Endothelial cell of umbilical vein (primary cell): ENCODE data around the gene PPP1R9A. TPM values are rescaled to one million over a fixed set of nuclear protein-coding genes. Genes with fewer than 3 reads are reported as not detected.

Experiments used
- BruUV-seq: library from RNA; stranded (reverse); fragments of 400-500 nt; replicated peaks from 2 replicates; lab custom pipeline; 2021; lab: Mats Ljungman, UMichigan
- CTCF ChIA-PET: fragments of 300-600, 350-600 bp; sonication (Branson Sonifier 250); formaldehyde crosslinking; loops from one replicate; lab custom pipeline; 2021; ENCODE audit warnings: antibody characterized with exemption, inconsistent platforms; lab: Charles Lee
- POLR2A ChIA-PET: fragments of 300-600, 350-600 bp; sonication (Branson Sonifier 250); formaldehyde crosslinking; loops from one replicate; lab custom pipeline; 2021; ENCODE audit warnings: antibody characterized with exemption, inconsistent platforms; lab: Charles Lee
- DNase-seq: peaks from one replicate; pipeline ENCODE4 v3.0.0-alpha.2; 2011; ENCODE audit warnings: low read depth, low spot score
- FAIRE-seq: peaks from 2 replicates; lab custom pipeline; 2011; peaks lifted over from hg19 to GRCh38; lab: Jason Lieb, UNC
- H2AFZ ChIP-seq: 2 replicates; pipeline ENCODE4 v1.6.0; 2012; ENCODE audit warnings: low read depth, low read length, control low read depth, inconsistent platforms
- H3K27ac ChIP-seq: 2 replicates; pipeline ENCODE4 v1.5.1; 2011; ENCODE audit warnings: low read depth, mild to moderate bottlenecking, control low read depth, low read length, moderate library complexity; ENCODE audit not compliant: insufficient read depth
- H3K27me3 ChIP-seq, 2 experiments: 2 replicates each; pipeline versions ENCODE4 v1.6.0 to v1.6.1; 2011; ENCODE audit warnings: low read length in 2 of 2, mixed read lengths in 1 of 2; ENCODE audit not compliant: control insufficient read depth in 2 of 2, insufficient read depth in 2 of 2
- H3K36me3 ChIP-seq, 2 experiments: 2 replicates in 1 of 2; 3 replicates in 1 of 2; pipeline ENCODE4 v1.5.1; 2011; ENCODE audit warnings: low read length in 2 of 2, mild to moderate bottlenecking in 1 of 2, moderate library complexity in 1 of 2; ENCODE audit not compliant: control insufficient read depth in 2 of 2, insufficient read depth in 2 of 2; ENCODE audit errors: extremely low read depth in 1 of 2
- H3K4me1 ChIP-seq: 3 replicates; pipeline ENCODE4 v1.5.1; 2011; ENCODE audit warnings: mild to moderate bottlenecking, low read length; ENCODE audit not compliant: control insufficient read depth, insufficient read depth; ENCODE audit errors: extremely low read depth
- H3K4me2 ChIP-seq: 2 replicates; pipeline ENCODE4 v1.6.1; 2011; ENCODE audit warnings: low read length, control low read depth, mixed read lengths; ENCODE audit not compliant: insufficient read depth
- H3K4me3 ChIP-seq, 3 experiments: fragments of 200-600 bp in 1 of 3; sonication (generic), shearing (Covaris generic) in 1 of 3; replicated peaks in 1 of 3; 2 replicates each; pipeline ENCODE4 v1.5.1; 2011 to 2016; ENCODE audit warnings: control low read depth in 3 of 3, low read length in 3 of 3, mild to moderate bottlenecking in 2 of 3, inconsistent platforms in 1 of 3, low read depth in 1 of 3, moderate library complexity in 1 of 3; ENCODE audit not compliant: insufficient read depth in 1 of 3
- H3K79me2 ChIP-seq: 2 replicates; pipeline ENCODE4 v1.6.0; 2012; ENCODE audit warnings: low read length, inconsistent platforms; ENCODE audit not compliant: control insufficient read depth, insufficient read depth
- H3K9ac ChIP-seq: replicated peaks from 2 replicates; pipeline ENCODE3; 2011; ENCODE audit warnings: low read length, control low read depth; ENCODE audit not compliant: insufficient read depth; ENCODE audit errors: extremely low read depth
- H3K9me1 ChIP-seq: replicated peaks from 3 replicates; pipeline ENCODE4 v1.6.0; 2011; ENCODE audit warnings: mild to moderate bottlenecking, low read length; ENCODE audit not compliant: control insufficient read depth, insufficient read depth; ENCODE audit errors: extremely low read depth
- H3K9me3 ChIP-seq: replicated peaks from 2 replicates; pipeline ENCODE4 v1.5.1; 2012; ENCODE audit warnings: low read length, inconsistent platforms; ENCODE audit not compliant: control insufficient read depth, insufficient read depth
- H4K20me1 ChIP-seq: replicated peaks from 2 replicates; pipeline ENCODE3; 2011; ENCODE audit warnings: mild to moderate bottlenecking, low read length; ENCODE audit not compliant: control insufficient read depth, insufficient read depth; ENCODE audit errors: extremely low read depth
- EZH2 ChIP-seq: IDR thresholded peaks from 2 replicates; pipeline ENCODE4 v1.6.1; 2012; ENCODE audit warnings: borderline replicate concordance, low read depth, mild to moderate bottlenecking, moderate library complexity, low read length, inconsistent platforms; ENCODE audit not compliant: severe bottlenecking
- JUN ChIP-seq: IDR thresholded peaks from 2 replicates; pipeline ENCODE4 v1.6.1; 2011; ENCODE audit warnings: borderline replicate concordance, low read depth; ENCODE audit not compliant: insufficient read length, insufficient read depth
- MYC ChIP-seq: IDR thresholded peaks from one replicate; pipeline ENCODE4 v1.6.1; 2011; ENCODE audit warnings: mild to moderate bottlenecking, low read depth, low read length
- POLR2AphosphoS5 ChIP-seq: IDR thresholded peaks from 2 replicates; pipeline ENCODE4 v1.6.1; 2012; ENCODE audit warnings: low read depth, mild to moderate bottlenecking, control low read depth, low read length, moderate library complexity; ENCODE audit not compliant: insufficient read depth
- dilution Hi-C: fragments of 300-500 bp; cut with MboI; formaldehyde crosslinking; loops from one replicate; pipeline ENCODE4 v1.15.0; 2019; ENCODE audit warnings: low sequenced_read_pairs; ENCODE audit not compliant: extremely low pct_ligation_motif_present
- intact Hi-C: fragments of 100-400 bp; cut with micrococcal nuclease; formaldehyde crosslinking; loops from one replicate; pipeline ENCODE4 v1.10.0; 2022
- polyA plus RNA-seq, 4 experiments: library from polyadenylated mRNA; depleted of rRNA in 3 of 4; stranded (reverse) in 3 of 4; unstranded in 1 of 4; fragments of >200 nt; gene quantifications; 2 replicates each; pipeline versions ENCODE4 v1.2.1 to v1.2.3, GENCODE V29; 2011 to 2012; ENCODE audit warnings: missing spikeins in 1 of 4
- total RNA-seq: library from RNA; stranded (reverse); gene quantifications from 2 replicates; pipeline ENCODE4 v1.2.3, GENCODE V29; 2021
- TF ChIP-seq, protein P1 (sequence below): IDR thresholded peaks from 2 replicates; pipeline ENCODE4 v1.6.1; 2011; ENCODE audit not compliant: insufficient read depth, insufficient read length
- TF ChIP-seq, protein P2 (sequence below), 2 donors: IDR thresholded peaks; 1 replicate in 1 of 2; 2 replicates in 1 of 2; pipeline ENCODE4 v1.5.1; 2011; ENCODE audit warnings: low read length in 2 of 2, mild to moderate bottlenecking in 2 of 2, moderate library complexity in 2 of 2, control low read depth in 1 of 2, inconsistent platforms in 1 of 2, low read depth in 1 of 2; ENCODE audit not compliant: insufficient read depth in 1 of 2; ENCODE audit errors: extremely low read depth in 1 of 2

PPP1R9A gene
- total and polyA plus RNA-seq, 2 donors (not counting 3 experiments of a cell fraction or from before 2014, with no cell fraction given) = 0.50 to 3.0 TPM

DNA sequence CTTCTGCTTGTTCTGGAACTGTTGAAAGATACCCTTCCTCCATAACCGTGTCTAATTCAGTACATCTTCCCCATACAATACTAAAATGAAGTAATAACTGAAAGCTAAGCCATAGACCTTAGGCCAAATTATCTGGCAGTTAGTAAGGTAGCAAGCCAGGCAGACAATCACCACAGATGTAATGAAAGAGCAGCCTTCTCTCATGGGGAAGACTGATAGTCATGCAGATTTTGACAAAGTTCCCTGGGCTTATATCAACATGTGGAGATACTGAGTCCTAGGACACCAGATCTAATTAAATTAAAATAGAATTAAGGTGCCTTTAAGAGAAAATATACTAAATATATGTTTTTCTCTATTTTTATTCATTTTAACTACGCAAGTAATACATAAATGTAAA, 355.5 kb downstream of the PPP1R9A start:
- no peak overlapping the region for H3K4me2 ChIP-seq
- H3K4me3 ChIP-seq = no peak overlapping the region
- intact Hi-C loops (no loop called here), dilution Hi-C loops (no loop called here)
- no peaks in the 10 kb centered on the region for H4K20me1 ChIP-seq
- no peaks in the 10 kb centered on the region for H3K9me1 ChIP-seq
- POLR2A ChIA-PET = no interaction called here
- no peak for FAIRE-seq
- CTCF ChIA-PET = interaction anchor here (1.1 kb wide), 1 partner anchor 16 kb away, joined by 4 read pairs; no protein-coding TSS in a partner anchor
- H3K27ac ChIP-seq = no peak overlapping the region
- H3K79me2 ChIP-seq = no peaks in the 10 kb centered on the region
- H3K27me3 ChIP-seq = no peaks in the 10 kb centered on the region
- no peak for TF ChIP-seq JUN
- no peak for TF ChIP-seq MYC
- TF ChIP-seq, protein P1, sequence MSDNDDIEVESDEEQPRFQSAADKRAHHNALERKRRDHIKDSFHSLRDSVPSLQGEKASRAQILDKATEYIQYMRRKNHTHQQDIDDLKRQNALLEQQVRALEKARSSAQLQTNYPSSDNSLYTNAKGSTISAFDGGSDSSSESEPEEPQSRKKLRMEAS = no peak
- TF ChIP-seq, protein P2, sequence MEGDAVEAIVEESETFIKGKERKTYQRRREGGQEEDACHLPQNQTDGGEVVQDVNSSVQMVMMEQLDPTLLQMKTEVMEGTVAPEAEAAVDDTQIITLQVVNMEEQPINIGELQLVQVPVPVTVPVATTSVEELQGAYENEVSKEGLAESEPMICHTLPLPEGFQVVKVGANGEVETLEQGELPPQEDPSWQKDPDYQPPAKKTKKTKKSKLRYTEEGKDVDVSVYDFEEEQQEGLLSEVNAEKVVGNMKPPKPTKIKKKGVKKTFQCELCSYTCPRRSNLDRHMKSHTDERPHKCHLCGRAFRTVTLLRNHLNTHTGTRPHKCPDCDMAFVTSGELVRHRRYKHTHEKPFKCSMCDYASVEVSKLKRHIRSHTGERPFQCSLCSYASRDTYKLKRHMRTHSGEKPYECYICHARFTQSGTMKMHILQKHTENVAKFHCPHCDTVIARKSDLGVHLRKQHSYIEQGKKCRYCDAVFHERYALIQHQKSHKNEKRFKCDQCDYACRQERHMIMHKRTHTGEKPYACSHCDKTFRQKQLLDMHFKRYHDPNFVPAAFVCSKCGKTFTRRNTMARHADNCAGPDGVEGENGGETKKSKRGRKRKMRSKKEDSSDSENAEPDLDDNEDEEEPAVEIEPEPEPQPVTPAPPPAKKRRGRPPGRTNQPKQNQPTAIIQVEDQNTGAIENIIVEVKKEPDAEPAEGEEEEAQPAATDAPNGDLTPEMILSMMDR (IDR thresholded peaks at IDR 0.05; ENCODE audit: extremely low read depth in 1 of 2, insufficient read depth in 1 of 2, low read depth in 1 of 2, low read length in 2 of 2) = no peak
- TF ChIP-seq EZH2 = no peak
- no peak for TF ChIP-seq POLR2AphosphoS5
- no TSS peak for BruUV-seq
- no peak for DNase-seq
- H3K9me3 ChIP-seq = no peaks in the 10 kb centered on the region
- H3K9ac ChIP-seq = no peak overlapping the region
- H3K4me1 ChIP-seq = no peaks in the 10 kb centered on the region
- H2AFZ ChIP-seq = no peak overlapping the region
- H3K36me3 ChIP-seq = no peaks in the 10 kb centered on the region
